Frontal cortex (tissue), 4 donors: ENCODE measurements around the gene SELPLG. TPM values are rescaled to one million over a fixed set of nuclear protein-coding genes. Genes with fewer than 3 reads are reported as not detected.
"Not testable (repeated sequence)": the region's sequence is repeated elsewhere in the genome, so short reads cannot be mapped to it uniquely, and the experiment has no call there.

Experiments
- DNase-seq, 2 donors: peaks; one replicate each; pipeline ENCODE4 v3.0.0; 2012; ENCODE audit warnings: low spot score in 2 of 2
- FAIRE-seq: peaks from 2 replicates; lab custom pipeline; 2012; peaks lifted over from hg19 to GRCh38; lab: Jason Lieb, UNC
- total RNA-seq: library from RNA; depleted of rRNA; stranded (reverse); fragments of >200 nt; gene quantifications from one replicate; pipeline ENCODE4 v1.2.3, GENCODE V29; 2014
- donor health status: control.
- donor health status: control.
- donor health status: control.

The SELPLG gene
- total RNA-seq, 1 donor from 2014 or later = 1.2 TPM

- no peak for DNase-seq
- FAIRE-seq = no peak
These were observed 10.7 kb downstream of the SELPLG start for GRCh38 chr12:108622921-108623514.

GRCh38 chr12:108622421-108622820 is 11.3 kb downstream of the SELPLG start:
- FAIRE-seq = no peak

GRCh38 chr12:108621161-108621560 is 12.5 kb downstream of the SELPLG start:
- DNase-seq = no peak
- no peak for FAIRE-seq

More at GRCh38 chr12:108622421-108622820, 11.3 kb downstream of the SELPLG start:
- no peak for DNase-seq

GRCh38 chr12:108620236-108620879 is 13.3 kb downstream of the SELPLG start:
- no peak for DNase-seq
- no peak for FAIRE-seq

- DNase-seq (no peak), FAIRE-seq (no peak)
These were observed 14.1 kb downstream of the SELPLG start for GRCh38 chr12:108619369-108620160.

GRCh38 chr12:108618953-108619274 is 14.8 kb downstream of the SELPLG start:
- FAIRE-seq, DNase-seq: not testable (repeated sequence)

GRCh38 chr12:108618079-108618952 is 15.4 kb downstream of the SELPLG start:
- no peak for FAIRE-seq
- DNase-seq = peak; percentile 66 to 89

- DNase-seq (no peak), FAIRE-seq (no peak)
These were observed 16.5 kb downstream of the SELPLG start for GRCh38 chr12:108616941-108617858.

GRCh38 chr12:108616359-108616758 is 17.3 kb downstream of the SELPLG start:
- no peak for DNase-seq
- FAIRE-seq = no peak

- no peak for DNase-seq
- no peak for FAIRE-seq
These were observed 17.8 kb downstream of the SELPLG start for GRCh38 chr12:108615918-108616317.

- DNase-seq (no peak), FAIRE-seq (no peak)
These were observed 19.1 kb downstream of the SELPLG start for GRCh38 chr12:108614639-108615038.

- FAIRE-seq = no peak
These were observed 19.7 kb downstream of the SELPLG start for GRCh38 chr12:108614041-108614440.

GRCh38 chr12:108613548-108613947 is 20.1 kb downstream of the SELPLG start:
- FAIRE-seq = no peak
- no peak for DNase-seq

More at GRCh38 chr12:108614041-108614440, 19.7 kb downstream of the SELPLG start:
- no peak for DNase-seq

- DNase-seq = no peak
- no peak for FAIRE-seq
These were observed 20.9 kb downstream of the SELPLG start for GRCh38 chr12:108612788-108613282.

- DNase-seq (no peak), FAIRE-seq (no peak)
These were observed 21.7 kb downstream of the SELPLG start for GRCh38 chr12:108611884-108612415.

GRCh38 chr12:108610856-108611605 is 22.7 kb downstream of the SELPLG start:
- FAIRE-seq (no peak), DNase-seq (no peak)

GRCh38 chr12:108610336-108610815 is 23.3 kb downstream of the SELPLG start:
- no peak for FAIRE-seq
- no peak for DNase-seq
